Erythroblast (primary cell): ENCODE results near the gene SLC9A2.

ENCODE experiments used
- DNase-seq, 2 experiments: peaks; one replicate each; lab custom pipeline; 2025; lab: John Stamatoyannopoulos, UW
- GATA1 ChIP-seq: IDR thresholded peaks from 2 replicates; pipeline ENCODE4 v1.6.1; 2011; ENCODE audit warnings: low read depth, mild to moderate bottlenecking, control low read depth, low read length, moderate library complexity
- POLR2A ChIP-seq: IDR thresholded peaks from 2 replicates; pipeline ENCODE4 v1.6.1; 2011; ENCODE audit warnings: mild to moderate bottlenecking, low read length

SLC9A2 gene, protein sequence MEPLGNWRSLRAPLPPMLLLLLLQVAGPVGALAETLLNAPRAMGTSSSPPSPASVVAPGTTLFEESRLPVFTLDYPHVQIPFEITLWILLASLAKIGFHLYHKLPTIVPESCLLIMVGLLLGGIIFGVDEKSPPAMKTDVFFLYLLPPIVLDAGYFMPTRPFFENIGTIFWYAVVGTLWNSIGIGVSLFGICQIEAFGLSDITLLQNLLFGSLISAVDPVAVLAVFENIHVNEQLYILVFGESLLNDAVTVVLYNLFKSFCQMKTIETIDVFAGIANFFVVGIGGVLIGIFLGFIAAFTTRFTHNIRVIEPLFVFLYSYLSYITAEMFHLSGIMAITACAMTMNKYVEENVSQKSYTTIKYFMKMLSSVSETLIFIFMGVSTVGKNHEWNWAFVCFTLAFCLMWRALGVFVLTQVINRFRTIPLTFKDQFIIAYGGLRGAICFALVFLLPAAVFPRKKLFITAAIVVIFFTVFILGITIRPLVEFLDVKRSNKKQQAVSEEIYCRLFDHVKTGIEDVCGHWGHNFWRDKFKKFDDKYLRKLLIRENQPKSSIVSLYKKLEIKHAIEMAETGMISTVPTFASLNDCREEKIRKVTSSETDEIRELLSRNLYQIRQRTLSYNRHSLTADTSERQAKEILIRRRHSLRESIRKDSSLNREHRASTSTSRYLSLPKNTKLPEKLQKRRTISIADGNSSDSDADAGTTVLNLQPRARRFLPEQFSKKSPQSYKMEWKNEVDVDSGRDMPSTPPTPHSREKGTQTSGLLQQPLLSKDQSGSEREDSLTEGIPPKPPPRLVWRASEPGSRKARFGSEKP

DNA sequence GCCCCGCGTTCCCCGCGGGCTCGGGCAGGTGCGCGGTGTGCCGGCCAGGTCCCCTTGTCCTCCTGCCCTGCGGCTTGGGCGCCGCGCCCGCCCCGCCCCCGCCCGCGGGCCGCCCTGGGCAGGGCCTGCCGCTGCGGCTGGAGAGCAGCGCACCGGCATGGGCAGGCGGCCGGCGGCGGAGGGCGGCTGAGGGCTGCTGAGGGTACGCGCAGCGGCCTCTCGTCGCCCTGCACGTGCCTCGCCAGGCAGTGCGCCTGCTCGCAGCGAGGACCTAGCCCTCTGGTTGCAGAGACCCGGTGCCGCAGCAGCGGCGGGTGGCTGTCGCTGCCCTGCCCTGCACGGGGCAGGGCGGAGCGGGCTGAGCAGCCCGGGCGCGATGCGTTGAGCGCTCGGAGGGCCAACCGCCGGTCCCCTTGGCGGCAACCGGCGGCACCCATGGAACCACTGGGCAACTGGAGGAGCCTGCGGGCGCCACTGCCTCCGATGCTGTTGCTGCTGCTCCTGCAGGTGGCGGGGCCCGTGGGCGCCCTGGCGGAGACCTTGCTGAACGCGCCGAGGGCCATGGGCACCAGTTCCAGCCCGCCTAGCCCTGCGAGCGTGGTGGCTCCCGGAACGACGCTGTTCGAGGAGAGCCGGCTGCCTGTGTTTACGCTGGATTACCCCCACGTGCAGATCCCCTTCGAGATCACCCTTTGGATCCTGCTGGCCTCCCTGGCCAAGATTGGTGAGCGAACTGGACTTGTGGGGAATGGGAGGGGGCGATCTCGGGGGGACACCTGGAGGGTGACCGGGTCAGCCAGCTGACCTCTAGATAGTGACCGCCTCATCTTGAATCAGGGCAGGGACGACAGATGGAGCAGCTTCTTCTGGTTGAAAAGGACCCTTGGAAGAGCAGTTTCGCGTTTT lies at the start of gene SLC9A2:
SLC9A2 (plus strand) TSS at position 140 of the 906 bp plus-strand sequence; CDS start at position 436, 296 bp downstream.
- TF ChIP-seq POLR2A (no peak), GATA1 (no peak)

DNA sequence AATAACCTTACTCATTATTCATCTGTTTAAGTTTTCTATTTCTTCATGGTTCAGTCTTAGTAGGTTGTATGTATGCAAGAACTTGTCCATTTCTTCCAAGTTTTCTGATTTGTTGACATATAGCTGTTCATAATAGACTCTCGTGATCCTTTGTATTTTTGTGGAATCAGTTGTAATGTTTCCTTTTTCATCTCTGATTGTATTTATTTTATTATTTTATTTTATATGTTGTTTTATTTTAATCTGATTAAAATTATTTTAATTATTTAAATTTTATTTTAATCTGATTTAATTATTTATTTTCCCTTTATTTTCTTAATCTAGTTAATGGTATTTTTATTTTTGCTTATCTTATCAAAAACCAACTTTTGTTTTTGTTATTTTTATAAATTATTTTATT lies 43.5 kb upstream of the SLC9A2 start:
- DNase-seq, result no peak
- TF ChIP-seq POLR2A, result no peak
- no peak for TF ChIP-seq GATA1

More for the DNA sequence above, at the start of gene SLC9A2:
- DNase-seq, result peak; percentile 25 to 44

GRCh38 chr2:102578376-102578775 lies 41.0 kb upstream of the SLC9A2 start:
- TF ChIP-seq POLR2A (no peak), GATA1 (no peak)
- DNase-seq, result no peak

DNA sequence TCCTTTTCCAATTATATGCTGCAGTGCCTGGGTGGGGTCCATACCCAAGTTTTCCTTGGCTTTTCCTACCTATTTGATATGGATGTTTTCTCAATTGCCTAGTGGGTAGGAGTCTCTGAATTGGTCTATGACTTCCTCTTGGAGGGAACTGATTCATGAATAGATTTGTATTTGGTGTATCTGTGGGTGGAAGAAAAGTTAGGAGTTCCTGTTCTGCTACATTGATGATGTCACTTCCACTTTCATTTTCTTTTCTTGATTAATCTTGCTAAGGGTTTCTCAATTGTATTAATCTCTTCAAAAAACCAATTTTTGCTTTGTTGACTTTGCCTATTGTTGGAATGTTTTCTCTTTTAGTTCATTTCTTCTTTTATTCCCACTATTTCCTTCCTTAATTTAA lies 37.4 kb upstream of the SLC9A2 start:
- no peak for DNase-seq
- TF ChIP-seq POLR2A, result no peak
- TF ChIP-seq GATA1, result no peak

DNA sequence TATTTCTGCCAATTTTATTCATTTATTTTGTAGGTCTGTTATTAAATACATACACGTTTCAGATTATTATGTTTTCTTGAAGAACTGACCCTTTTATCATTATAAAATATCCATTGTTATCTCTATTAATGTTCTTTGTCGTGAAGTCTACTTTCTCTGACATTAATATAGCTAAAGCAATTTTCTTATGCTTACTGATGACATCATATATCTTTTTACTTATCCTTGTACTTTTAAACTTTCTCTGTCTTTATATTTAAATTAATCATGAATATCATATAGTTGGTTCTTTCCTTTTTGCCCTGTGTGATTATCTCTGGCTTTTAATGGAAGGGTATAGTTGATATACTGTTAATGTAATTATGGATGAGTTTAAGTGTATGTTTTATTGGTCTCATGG lies 36.5 kb upstream of the SLC9A2 start:
- no peak for DNase-seq
- TF ChIP-seq GATA1, result no peak
- TF ChIP-seq POLR2A, result no peak

DNA sequence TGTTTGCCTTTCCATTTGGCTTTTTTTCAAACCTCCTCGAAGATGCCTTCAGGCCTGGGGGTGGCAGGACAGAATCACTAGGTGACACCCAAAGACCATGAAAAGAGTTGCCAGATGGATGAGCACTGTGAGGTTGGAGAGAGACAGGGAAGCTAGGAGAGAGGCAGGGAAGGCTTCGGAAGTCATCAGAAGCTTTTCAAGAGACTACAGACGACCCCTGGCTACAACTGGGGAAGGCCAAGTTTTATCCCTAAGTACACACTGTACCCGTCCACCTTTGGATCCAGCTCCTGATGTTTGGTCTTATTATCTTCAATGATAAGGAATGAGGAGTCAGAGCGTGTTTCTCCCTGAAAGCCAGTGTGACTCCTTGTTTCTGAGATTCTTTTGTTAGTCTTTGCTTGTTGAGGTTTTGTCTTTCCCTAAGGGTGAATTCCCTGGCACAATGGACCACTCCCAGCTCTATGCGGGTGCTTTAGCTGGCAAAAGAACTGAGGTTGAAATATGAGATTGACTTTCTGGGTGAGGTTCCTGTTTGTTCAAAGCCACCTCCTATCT lies 33.4 kb upstream of the SLC9A2 start:
- no peak for DNase-seq
- TF ChIP-seq GATA1 (no peak), POLR2A (no peak)

DNA sequence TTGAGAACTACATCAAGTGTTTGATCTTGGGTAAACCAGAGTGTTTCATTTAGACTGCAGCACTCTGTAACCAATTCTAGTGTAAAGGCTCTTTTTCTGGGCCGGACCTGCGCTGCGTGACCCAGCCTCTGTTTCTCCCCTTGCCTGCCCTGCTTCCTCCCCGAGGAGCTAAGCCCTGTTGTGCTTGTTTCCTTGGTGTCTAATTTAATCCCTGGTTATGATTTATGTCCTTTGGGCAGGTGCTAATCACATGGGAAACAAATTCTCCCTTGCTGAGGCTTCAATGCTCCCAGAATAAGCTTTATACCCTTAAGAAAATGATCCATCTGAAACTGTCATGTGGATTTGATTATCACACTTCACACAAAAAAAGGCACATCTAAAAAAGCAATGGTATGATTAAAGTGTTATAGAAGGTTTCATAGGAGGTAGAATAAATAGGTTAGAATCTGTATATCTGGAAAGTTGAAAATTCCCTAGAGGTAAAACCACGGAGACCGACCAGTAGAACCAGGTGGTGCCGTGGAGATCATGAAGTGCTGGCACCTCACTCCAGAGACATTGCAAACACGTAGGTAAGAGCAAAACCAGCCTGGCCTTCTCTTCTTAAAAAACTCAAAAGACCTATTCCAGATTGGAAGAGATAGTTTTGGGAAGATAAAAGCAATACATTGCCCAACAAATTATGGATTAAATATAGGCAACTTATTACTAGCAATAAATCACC lies 31.0 kb upstream of the SLC9A2 start:
- DNase-seq, result no peak
- TF ChIP-seq POLR2A (no peak), GATA1 (no peak)

DNA sequence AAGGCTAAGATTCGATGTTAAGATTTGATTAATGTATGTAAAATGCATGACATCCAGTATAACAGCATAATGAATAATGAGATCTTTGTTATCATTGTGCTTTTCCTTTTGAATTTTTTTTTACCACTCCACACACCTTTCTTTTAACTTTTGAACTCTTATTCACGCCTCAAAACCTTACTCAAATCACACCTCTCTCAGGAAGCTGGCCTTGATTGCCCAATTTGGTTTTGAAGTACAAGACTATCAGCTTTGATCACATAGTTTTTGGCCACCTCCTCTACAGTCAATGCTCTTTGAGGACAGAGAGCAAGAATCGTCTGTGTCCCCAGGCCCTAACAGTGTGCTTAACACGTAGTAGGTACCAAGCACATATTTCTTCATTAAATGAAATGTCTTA lies 29.9 kb upstream of the SLC9A2 start:
- TF ChIP-seq GATA1 (no peak), POLR2A (no peak)
- no peak for DNase-seq

DNA sequence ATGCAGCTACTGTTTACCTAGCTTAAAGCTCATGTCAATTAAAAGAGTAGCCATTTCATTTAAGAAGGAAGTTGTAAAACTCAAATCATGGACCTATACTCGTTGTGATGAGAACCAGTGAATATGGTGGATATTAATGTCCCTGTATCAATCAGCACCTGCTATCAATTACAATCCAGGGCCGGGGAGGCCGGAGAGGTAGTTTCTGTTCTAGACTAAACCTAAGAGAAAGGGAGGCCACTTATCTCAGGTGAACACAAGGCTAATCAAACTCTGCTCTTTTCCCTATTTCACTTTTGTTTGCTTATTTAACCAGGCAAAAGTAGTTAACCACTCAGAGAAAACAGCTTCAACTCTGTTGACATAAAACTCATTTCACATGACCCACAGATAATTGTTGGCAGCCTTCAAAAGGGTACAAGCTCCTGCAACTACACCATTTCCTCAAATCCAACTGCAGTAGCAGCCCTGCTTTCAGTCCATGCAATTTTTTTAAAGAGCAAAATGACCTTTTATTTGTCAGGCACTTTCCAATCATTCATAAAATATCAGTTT lies 27.8 kb upstream of the SLC9A2 start:
- no peak for DNase-seq
- TF ChIP-seq POLR2A (no peak), GATA1 (no peak)

GRCh38 chr2:102592601-102593000 lies 26.8 kb upstream of the SLC9A2 start:
- no peak for TF ChIP-seq GATA1
- no peak for TF ChIP-seq POLR2A
- DNase-seq, result peak in 1 of 2 experiments; percentile 13

DNA sequence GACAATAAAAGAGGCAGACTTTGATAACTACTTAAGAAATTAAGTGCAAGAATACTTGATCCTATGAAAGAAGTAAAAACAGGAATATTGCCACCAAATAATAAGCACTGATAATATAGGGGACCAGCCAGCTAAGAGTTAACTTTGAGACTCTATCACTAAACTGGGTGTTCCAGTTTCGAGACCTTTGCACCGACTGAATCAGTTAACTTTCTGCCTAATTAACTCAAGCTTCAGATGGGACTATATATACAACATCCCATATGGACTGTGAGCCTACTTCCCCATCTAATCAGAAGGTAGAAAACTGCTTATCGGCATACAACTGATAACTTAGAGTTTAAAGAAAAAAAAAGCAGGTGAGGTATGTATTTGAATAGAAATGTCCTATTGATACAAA lies 25.8 kb upstream of the SLC9A2 start:
- no peak for DNase-seq
- TF ChIP-seq GATA1, result no peak
- TF ChIP-seq POLR2A, result no peak

DNA sequence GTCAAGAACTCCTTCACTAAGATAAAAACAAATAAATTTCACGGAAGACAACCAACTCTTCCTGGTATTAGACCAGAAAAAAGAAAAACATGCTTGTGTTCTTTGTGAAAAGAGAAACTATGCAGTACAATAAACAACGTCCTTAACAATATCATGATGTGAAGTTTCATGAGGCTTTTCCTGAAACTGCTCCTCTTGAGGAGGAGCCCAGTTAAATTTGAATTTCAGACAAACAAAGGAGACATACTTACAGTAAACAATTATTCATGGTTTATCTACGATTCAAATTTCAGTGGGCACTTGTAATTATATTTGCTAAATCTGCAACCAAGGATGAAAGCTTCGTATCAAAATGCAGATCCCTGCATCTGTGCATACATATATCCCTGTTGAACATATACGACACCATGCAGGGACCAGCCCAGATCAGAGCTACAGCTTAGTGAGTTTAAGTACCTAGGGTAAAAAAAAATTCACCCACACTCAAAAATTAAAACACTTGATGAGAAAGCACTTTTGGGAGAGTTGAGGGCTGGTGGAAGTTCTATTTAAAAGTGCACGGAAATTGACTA lies 24.8 kb upstream of the SLC9A2 start:
- no peak for DNase-seq

More for the DNA sequence above, 24.8 kb upstream of the SLC9A2 start:
- TF ChIP-seq POLR2A (no peak), GATA1 (no peak)
